ENCODE results near the gene SCTR.

DNA sequence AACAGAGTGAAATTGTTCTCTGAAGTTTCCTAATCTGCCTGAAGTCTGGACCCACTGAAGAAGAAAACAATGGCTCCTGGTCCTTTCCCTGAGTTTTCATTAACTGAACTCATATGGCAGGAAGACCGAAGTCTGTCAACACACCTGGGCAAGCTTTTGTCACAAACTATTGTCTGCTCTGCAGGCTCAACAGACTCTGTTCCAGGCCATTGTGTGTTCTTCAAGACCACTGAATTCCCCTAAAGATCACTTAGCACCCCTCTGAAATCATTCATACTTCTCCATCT is 99.2 kb downstream of the SCTR start:
- TF ChIP-seq, protein P1, sequence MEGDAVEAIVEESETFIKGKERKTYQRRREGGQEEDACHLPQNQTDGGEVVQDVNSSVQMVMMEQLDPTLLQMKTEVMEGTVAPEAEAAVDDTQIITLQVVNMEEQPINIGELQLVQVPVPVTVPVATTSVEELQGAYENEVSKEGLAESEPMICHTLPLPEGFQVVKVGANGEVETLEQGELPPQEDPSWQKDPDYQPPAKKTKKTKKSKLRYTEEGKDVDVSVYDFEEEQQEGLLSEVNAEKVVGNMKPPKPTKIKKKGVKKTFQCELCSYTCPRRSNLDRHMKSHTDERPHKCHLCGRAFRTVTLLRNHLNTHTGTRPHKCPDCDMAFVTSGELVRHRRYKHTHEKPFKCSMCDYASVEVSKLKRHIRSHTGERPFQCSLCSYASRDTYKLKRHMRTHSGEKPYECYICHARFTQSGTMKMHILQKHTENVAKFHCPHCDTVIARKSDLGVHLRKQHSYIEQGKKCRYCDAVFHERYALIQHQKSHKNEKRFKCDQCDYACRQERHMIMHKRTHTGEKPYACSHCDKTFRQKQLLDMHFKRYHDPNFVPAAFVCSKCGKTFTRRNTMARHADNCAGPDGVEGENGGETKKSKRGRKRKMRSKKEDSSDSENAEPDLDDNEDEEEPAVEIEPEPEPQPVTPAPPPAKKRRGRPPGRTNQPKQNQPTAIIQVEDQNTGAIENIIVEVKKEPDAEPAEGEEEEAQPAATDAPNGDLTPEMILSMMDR (IDR thresholded peaks at IDR 0.05), result no peak
- TF ChIP-seq POLR2A (IDR thresholded peaks at IDR 0.05), result no peak

All from adrenal gland (tissue), 5 donors.